Measurements from ENCODE around the gene MCL1. TPM values are rescaled to one million over a fixed set of nuclear protein-coding genes. Genes with fewer than 3 reads are reported as not detected.

Gene MCL1
- total RNA-seq, 1 experiment from 2014 or later, result 126 TPM

DNA sequence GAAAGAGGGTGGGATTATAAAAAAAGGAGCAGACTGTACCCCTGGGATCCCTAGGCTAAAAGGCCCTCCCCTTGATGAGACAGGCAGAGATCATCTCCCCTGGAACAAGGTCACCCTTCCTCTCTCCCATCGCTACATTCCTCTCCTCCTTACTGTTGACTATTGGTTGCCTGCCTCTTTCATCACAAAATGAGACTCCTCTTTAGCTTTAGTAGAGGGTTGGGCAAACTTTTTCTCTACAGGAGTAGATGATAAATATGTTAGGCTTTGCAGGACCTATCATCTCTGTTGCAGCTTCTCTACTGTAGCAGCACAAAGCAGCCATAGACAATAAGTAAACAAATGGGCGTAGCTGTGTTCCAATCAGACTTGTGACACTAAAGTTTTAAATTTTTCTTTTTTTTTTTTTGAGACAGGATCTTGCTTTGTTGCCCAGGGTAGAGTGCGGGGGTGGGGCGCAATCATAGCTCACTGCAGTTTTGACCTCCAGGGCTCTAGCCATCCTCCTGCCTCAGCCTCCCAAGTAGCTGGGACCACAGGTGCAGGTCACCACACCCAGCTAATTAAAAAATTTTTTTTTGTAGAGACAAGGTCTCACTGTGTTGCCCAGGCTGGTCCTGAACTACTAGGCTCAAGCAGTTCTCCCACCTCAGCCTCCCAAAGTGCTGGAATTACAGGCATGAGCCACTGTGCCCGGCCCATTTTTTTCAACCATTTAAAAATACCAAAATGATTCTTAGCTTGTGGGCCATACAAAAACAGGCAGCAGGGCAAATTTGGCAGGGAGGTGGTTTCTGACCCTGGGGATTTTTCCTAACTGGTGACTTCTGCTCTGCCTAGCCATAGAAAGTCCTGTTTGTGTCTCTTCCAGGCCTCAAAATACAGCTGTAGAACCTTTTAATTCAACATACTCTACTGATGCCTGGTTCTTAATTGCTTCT is 15.1 kb downstream of the MCL1 start:
- ChIA-PET CTCF (interaction anchor here (0.7 kb wide), 1 partner anchor 62 kb away, joined by 6 read pairs; no protein-coding TSS in a partner anchor), POLR2A (interaction anchor here (0.6 to 1.4 kb wide), 6 partner anchors 11 to 85 kb away, joined by 4 to 16 read pairs (median 7); partner anchors contain the start of gene ENSA)
- intact Hi-C loops (cut with micrococcal nuclease; ENCODE audit: unreplicated experiment) (loop anchor here (5.0 kb wide), 2 partner anchors 58 to 248 kb away; no protein-coding TSS in a partner anchor), in situ Hi-C loops (cut with HindIII; ENCODE audit: low pct_unique_long_range_greater_than_20kb, low sequenced_read_pairs) (no loop called here)
- Histone ChIP-seq H3K27me3 (ENCODE audit: control insufficient read depth, insufficient read depth, low read length) (no peaks in the 10 kb centered on the region), H3K36me3 (ENCODE audit: control insufficient read depth, insufficient read depth, low read length) (no peaks in the 10 kb centered on the region), H3K27ac (ENCODE audit: low read length) (peak overlapping the region; percentile 98), H3K9me3 (ENCODE audit: control insufficient read depth, insufficient read depth, low read depth, low read length) (no peaks in the 10 kb centered on the region), H3K4me3 (ENCODE audit: low read depth in 2 of 2, low read length in 2 of 2) (no peak overlapping the region), H3K4me1 (ENCODE audit: control insufficient read depth, insufficient read depth, low read length) (peaks cover 79% of the 10 kb centered on the region)
- DNase-seq (ENCODE audit: low read depth, low spot score) (no peak), ATAC-seq (no peak)
- TF ChIP-seq TCF7L2 (IDR thresholded peaks at IDR 0.05; ENCODE audit: low read depth, low read length), result no peak
- 0 out of 2 replicates have a peak, but pooled peaks have one; percentile 33 for TF ChIP-seq POLR2AphosphoS5 (IDR thresholded peaks at IDR 0.05; ENCODE audit: low read depth, low read length)
- no TSS peak for BruUV-seq (replicated peaks)

DNA sequence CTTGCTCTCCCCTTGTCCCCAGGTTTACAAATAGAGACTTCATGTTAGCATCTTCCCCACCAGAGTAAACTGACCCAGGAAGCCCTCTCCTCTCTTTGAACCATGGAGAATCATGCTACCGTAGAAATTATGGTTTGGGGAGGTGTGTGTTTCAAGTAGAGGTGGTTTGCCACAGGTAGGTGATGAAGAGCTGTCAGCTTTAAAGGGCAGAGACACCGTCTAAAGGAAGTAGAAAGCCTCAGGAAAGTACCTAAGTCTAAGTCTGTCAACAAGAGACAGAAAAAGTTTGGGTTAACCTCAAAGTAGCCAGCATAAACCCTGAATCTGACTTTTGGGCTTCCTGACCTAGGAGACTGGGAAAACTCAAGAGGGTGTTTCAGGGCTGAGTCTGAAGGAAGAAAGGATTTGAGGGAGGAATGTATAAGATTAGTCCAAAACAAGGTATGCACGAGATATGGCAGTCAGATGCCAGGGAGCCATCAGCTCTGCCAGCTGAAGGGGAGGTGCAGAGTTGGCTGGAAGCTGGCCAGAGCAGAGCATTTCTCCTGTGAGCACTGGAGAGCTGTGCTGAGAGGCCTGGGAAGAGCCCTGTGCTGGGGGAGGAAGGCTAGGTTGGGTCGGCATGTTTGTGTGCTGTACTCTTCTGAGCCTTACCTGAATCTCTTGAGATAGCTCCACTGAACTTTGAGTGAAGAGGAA is 15.9 kb downstream of the MCL1 start:
- CTCF ChIA-PET, result interaction anchor here (0.7 kb wide), 1 partner anchor 61 kb away, joined by 6 read pairs; no protein-coding TSS in a partner anchor
- no peak for TF ChIP-seq TCF7L2 (IDR thresholded peaks at IDR 0.05; ENCODE audit: low read depth, low read length)
- TF ChIP-seq SIN3A (IDR thresholded peaks at IDR 0.05; ENCODE audit: borderline replicate concordance, insufficient read depth, low read depth, low read length), result no peak
- no peak for TF ChIP-seq REST (IDR thresholded peaks at IDR 0.05; ENCODE audit: insufficient read depth in 1 of 2, low read depth in 2 of 2, low read length in 1 of 2)
- no peak for TF ChIP-seq POLR2AphosphoS5 (IDR thresholded peaks at IDR 0.05; ENCODE audit: low read depth, low read length)
- TF ChIP-seq CTCF (IDR thresholded peaks at IDR 0.05), result no peak

More for the DNA sequence above, 15.9 kb downstream of the MCL1 start:
- intact Hi-C loops (cut with micrococcal nuclease; ENCODE audit: unreplicated experiment) (loop anchor here (5.0 kb wide), 2 partner anchors 59 to 249 kb away; no protein-coding TSS in a partner anchor), in situ Hi-C loops (cut with HindIII; ENCODE audit: low pct_unique_long_range_greater_than_20kb, low sequenced_read_pairs) (no loop called here)
- Histone ChIP-seq H3K27ac (ENCODE audit: low read length) (peak overlapping the region; percentile 98), H3K4me1 (ENCODE audit: control insufficient read depth, insufficient read depth, low read length) (peaks cover 73% of the 10 kb centered on the region), H3K36me3 (ENCODE audit: control insufficient read depth, insufficient read depth, low read length) (no peaks in the 10 kb centered on the region), H3K9me3 (ENCODE audit: control insufficient read depth, insufficient read depth, low read depth, low read length) (no peaks in the 10 kb centered on the region), H3K4me3 (ENCODE audit: low read depth in 2 of 2, low read length in 2 of 2) (no peak overlapping the region; a peak in 1 of 4 replicates), H3K27me3 (ENCODE audit: control insufficient read depth, insufficient read depth, low read length) (no peaks in the 10 kb centered on the region)
- BruUV-seq (replicated peaks), result no TSS peak
- POLR2A ChIA-PET, result interaction anchor here (0.5 to 2.4 kb wide), 7 partner anchors 9 to 84 kb away, joined by 3 to 13 read pairs (median 7); partner anchors contain the start of gene ENSA
- ATAC-seq, result no peak
- no peak for DNase-seq (ENCODE audit: low read depth, low spot score)

Data from Panc1 (cell line).